Limb (tissue), 2 donors: ENCODE data around the gene SDF4.
"Not testable (repeated sequence)": the region's sequence is repeated elsewhere in the genome, so short reads cannot be mapped to it uniquely, and the experiment has no call there.

Experiments used
- DNase-seq, 2 donors: peaks; one replicate each; pipeline ENCODE4 v3.0.0-alpha.2; 2016; ENCODE audit errors: extremely low spot score in 2 of 2

The SDF4 gene

DNA sequence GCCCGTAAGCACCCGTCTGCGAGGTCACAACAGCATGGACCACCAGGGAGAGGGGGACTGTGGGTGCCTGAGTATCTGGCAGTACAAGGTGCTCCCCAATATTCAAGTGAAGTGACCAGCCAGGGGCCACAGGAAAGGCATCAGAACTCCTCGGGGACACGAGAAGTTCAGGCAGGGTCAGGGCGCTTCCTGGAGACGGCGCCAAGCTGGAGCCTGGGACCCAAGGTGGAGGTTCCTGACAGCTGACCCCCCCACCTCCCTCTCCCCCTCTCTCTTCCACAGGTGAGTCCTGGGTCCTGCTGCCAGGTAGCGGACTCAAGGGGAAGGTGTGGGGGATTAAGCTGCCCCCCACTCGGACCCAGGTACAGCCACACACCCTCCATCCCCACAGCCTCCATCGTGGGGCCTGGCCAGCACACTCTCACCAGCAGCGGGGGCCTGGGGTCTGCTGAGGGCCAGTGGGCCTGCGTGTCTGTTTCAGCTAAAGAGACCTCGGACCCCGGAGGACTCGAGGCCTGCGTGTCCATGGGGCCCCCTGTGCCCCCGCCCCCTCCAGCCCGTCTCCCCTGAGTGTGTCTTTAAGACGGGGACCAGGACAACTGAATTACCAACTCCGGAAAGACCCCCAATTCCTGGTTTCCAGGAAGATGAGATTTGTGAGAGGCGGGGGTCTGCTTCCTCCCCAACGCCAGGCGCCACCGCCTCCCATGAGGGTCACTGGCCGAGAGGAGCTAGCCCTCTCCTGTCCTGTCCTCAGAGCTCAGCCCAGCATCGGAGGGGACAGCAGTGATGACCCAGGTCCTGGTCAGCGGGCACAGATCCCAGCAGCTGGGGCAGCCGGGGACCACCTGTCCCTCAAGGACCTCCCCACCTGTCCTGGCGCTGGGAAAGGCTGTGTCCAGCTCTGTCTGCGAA is 31.6 kb downstream of the SDF4 start:
- peak in 1 of 2 donors; percentile 37 for DNase-seq

DNA sequence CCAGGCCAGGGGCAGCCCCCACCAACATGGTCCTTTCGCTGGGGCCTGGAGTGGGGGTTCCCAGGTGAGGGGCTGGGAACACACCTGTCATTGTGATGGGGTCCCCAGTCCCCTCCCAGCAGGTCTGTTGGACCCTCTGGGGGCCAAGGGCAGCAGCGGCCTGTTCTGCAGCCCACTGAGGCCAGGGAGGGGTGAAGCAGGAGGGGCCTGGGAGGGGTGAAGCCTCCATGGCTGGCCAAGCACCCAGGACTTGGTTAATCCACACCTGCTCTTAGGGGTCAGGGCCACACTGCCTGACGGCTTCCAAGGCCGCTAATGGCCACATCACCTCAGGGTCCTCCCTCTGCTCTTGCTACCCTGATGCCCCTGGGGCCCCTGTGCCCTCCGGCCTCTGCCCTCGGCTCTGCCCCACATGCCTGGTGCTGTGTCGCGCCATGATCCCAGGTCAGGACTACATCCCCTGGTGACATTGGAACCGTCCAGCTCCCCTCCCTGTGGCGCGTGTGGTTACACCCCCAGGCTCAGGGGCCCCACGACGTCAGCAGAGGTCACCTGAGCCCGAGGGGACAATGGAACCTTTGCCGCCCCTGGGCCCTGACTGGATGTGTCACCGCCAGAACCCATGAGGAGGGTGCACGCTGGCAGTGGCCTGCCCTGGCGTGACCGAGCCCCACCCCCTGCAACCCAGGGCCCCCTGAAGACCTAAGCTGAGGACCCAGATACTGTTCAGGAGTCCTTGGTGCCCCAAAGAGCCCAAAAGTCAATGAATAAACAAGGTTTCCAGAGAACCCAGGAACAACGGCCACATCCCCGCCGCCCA is 32.5 kb downstream of the SDF4 start:
- peak in 1 of 2 donors; percentile 25 for DNase-seq

DNA sequence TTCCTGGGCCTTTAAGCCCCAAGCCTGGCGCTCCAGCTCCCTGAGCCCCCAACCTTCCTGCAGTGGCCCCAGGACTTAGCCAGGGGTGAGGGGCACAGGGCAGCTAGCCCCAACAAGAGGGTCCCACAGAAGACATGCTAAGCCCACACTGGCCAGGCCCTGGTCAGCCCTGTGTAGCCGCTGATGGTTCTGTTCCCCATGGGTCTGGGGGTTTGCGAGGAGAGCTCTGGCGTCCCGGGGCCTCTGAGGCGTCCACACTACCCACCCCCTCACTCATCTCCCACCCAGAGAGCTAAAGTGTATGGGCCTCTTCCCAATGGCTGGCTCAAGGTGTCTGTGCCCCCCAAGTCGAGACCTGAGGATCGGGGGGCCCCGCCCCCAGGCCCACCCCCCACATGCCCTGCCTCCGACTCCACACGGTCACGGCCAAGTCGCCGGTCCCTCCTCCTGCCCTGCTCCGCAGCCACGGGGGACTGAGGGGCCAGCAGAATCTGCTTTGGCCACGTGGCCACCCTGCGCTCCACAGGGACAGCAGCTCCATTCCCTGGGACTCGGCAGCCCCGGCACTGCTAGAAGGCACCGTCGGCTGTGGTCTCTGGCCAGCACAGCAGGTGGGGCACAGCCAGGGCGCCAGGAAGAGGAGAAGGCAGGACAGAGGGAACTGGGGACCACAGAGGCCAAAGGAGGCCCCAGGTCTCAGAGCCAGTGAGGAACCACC is 33.2 kb downstream of the SDF4 start:
- peak in 1 of 2 donors; percentile 23 for DNase-seq

DNA sequence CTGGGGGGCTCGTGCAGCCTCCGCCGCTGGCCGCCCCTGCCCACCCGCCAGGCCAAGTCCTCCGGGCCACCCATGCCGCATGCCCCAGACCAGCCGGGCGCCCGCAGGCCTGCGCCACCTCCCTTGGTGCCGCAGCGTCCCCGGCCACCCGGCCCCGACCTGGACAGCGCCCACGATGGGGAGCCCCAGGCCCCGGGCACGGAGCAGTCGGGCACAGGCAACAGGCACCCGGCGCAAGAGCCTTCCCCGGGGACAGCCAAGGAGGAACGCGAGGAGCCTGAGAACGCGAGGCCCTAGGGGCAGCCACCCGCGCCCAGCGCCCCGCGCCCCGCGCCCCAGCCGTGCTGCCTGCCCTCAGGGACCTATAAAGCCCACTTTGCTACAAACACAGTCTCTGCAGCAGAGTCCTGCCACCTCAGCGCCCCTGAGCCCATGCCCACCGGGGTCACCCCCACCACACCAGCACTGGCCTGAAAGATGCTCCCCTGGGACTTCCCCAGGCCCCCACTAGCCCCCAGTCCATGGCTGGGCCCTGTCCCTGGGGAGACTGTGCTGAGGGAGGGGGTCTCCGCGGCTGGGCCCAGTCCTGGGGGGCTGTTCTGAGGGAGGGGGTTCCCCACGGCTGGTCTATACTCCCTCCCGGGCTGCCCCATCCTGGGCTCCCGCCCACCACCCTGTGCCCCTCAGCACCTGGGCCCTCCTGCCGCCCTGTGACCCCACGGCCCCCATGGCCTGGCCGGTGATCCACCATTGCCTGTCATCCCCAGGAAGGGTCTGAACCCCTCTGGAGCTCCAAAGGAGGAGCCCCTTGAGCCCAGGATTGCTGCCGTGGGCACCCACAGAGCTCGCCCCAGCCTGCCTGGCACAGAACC is 34.0 kb downstream of the SDF4 start:
- peak in 1 of 2 donors; percentile 26 for DNase-seq

DNA sequence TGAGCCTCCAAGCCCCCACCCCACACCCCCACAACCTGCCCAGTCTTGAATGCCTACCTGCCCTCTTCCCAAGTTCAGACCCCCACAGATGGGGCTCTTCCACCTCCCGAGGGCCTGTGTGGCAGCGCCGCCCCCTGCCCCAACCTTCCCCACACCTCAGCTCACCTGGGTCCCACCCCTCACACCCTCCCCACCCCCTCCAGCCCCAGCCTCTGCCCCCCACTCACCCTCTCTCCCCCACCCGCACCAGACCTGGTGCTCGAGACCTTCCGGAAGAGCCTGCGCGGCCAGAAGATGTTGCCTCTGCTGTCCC is 34.7 kb downstream of the SDF4 start:
- no peak for DNase-seq

DNA sequence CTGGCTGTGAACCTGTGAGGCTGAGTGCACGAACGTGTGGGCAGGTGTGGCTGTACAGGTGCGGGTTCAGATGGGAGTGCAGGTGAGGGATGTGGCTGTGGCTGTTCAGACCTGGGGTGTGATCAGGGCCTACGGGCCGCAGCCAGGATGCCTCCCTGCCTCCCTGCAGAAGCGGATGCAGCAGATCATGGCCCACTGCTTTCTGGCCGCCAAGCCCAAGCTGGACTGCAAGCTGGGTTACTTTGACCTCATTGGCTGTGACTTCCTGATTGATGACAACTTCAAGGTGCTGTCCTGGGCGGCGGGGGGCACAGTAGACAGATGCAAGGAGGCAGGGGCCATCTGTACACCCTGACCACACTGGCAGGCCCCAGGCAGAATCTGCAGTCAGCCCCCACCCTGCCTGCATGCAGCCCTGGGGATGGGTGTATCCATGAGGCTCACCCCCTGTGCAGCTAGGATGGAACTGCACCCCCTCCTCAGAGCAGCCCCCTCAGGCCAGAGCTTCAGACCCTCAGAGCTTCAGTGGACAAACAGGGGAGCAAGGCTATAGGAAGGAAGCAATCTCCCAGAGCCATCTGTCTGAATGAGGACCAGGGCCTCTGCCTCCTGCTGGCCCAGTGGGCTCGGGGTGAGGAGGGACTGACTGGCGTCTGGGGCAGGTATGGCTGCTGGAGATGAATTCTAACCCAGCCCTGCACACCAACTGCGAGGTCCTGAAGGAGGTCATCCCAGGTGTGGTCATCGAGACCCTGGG is 35.2 kb downstream of the SDF4 start:
- DNase-seq: no peak

DNA sequence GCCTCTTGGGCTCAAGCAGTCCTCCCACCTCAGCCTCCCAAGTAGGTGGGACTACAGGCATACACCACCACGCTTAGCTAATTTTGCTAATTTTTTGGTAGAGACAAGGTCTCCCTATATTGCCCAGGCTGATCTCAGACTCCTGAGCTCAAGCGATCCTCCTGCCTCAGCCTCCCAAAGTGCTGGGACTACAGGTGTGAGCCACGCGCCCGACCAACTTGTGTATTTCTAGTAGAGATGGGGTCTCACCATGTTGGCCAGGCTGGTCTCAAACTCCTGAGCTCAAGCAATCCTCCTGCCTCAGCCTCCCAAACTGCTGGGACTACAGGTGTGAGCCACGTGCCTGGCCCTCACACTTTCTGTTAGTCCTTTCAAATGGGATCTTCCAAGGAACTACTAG is 36.1 kb downstream of the SDF4 start:
- not testable (repeated sequence) for DNase-seq

DNA sequence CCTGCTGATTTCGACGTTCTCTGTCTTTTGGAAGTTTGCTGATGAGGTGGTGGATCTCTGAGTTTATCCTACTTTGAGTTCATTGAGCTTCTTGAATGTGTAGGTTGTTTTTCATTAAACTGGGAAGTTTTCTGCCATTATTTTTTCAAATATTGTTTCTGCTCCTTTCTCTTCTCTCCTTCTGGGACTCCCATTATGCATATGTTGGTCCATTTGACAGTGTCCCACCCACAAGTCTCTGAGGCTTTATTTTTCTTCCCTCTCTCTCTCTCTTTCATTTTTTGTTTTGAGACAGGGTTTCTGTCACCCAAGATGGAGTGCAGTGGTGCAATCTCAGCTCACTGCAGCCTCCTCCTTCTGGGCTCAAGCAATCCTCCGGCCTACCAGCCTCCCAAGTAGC is 37.1 kb downstream of the SDF4 start:
- DNase-seq: no peak

DNA sequence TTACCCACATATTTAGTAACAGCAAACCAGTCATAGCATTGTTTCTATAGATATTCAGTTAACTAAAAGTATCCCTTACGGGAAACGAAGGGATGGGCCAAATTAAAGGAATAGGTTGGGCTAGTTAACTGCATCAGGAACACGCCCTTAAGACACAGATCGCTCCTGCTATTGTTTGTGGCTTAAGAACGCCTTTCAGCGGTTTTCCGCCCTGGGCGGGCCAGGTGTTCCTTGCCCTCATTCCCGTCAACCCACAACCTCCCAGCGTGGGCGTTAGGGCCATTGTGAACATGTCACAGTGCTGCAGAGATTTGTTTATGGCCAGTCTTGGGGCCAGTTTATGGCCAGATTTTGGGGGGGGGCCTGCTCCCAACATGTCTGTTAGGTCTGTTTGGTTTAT is 40.1 kb downstream of the SDF4 start:
- DNase-seq: no peak

DNA sequence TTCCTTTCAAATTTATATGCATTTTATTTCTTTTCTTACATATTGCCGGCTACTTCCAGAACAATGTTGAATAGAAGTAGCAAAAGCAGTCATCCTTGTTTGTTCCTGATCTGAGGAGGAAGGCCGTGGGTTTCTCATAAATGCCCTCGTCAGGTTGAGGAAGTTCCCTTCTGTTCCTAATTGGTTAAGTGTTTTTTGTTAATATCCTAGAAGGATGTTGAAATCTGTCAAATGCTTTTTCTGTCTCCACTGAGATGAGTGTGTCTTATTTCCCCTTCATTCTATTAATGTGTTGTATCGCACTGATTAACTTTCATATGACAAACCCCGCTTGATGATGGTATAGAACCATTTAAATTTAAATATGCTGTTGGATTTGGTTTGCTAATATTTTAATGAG is 42.7 kb downstream of the SDF4 start:
- DNase-seq: no peak

DNA sequence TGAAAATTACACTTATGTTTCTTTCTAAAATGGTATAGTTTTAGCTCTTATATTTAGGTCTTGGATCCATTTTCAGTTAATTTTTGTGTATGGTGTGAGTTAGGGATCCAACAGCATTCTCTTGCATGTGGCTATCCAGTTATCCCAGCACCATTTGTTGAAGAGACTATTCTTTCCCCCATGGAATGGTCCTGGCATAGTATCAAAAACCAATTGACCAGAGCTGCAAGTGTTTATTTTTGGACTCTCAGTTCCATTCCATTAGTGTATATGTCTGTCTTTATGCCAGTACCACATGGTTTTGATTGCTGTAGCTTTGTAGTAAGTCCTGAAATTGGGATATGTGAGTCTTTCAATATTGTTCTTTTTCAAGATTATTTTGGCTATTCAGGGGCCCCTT is 43.9 kb downstream of the SDF4 start:
- DNase-seq: no peak

DNA sequence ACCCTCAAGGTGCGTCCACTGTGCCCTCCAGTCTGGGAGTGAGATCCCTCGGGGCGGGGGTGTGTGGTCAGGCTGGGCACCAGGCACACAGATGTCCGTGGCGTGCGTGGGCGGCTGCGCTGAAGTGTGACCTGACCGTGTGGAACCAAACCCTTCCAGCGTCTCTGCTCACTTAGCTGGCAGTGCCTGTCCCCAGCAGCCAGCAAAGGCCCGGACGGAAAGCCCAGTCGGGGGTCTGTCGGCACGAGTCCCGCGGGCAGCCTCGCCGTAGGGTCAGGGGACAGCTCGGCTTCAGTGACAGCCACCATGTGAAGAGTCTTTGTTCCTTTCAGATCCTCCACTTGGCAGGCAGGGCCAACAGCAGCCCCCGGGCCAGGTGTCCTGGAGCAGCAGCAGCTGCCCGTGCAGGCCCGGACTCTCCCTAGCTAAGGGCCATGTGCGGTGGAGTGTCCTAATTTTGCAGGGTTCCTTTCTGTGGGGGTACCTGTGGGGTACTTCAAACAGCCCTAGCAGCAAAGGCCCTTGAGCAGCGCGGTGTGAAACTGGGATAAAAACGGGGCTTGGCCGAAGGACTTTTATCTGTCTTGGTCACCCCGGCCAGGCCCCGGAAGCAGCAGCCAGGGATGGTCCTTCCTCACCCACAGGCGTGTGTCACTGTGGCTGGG is 46.6 kb downstream of the SDF4 start:
- DNase-seq: peak in 1 of 2 donors; percentile 29

DNA sequence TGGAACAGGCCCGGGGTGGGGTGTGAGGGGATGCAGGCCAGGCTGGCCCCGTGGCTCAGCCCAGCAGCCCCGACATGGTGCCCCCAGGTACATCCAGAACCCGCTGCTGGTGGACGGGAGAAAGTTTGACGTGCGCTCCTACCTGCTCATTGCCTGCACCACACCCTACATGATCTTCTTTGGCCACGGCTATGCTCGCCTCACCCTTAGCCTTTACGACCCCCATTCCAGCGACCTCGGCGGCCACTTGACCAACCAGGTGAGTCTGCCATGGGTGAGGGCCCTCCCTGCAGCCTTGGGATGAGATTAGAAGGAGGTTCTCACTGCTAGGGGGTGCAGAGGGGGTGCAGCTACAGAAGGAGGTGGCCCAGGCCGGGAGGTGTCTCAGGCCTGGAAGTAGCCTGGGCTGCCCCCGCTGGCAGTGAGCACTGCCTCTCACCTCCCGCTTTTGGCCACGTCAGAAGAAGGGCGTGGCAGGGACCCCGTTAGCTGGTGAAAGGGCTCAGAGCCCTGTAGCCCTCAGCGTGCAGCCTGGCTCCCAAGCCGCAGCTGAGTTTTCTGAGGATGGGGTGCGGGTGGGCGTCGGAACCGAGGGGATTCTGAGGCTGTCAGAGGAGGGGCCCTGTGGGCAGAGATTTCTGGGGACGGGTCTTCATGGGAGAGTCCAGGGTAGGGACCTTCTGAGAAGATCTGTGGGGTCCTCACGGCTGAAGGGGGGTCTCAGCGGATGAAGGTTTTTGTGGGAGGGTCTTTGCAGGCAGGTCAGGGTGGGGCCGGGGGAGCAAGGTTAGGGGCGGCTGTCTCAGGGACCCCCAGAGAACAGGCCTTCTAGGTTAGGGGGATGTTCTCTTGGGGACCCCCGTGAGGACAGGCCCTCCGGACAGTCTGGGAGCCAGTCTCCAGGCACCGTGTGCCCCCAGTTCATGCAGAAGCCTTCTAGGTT is 47.7 kb downstream of the SDF4 start:
- DNase-seq: no peak

DNA sequence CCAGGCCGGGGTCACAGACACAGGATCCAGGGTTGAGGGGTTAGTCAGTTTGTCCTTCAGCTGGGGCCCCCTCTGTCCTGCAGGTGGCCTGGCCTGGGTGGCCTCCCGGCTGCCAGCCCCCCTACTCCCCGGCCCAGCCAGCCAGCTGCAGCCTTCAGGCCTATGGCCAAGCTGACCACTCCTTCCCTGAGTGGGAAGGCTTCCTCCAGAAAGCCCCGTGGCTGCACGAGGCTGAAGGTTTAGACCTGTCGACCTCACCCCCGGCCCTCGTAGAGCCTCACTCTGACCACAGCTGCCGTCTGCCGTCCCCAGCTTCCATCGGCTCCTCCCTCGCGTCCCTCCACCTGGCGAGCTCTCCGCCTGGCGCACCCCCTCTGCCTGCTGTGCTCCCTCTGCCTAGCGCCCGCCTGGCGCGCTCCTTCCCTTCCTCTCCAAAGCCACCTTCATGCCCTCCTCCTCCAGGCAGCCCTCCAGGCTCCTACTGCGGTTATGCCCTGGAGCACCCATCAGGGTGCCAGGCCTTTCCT is 48.5 kb downstream of the SDF4 start:
- peak in 1 of 2 donors; percentile 20 for DNase-seq

DNA sequence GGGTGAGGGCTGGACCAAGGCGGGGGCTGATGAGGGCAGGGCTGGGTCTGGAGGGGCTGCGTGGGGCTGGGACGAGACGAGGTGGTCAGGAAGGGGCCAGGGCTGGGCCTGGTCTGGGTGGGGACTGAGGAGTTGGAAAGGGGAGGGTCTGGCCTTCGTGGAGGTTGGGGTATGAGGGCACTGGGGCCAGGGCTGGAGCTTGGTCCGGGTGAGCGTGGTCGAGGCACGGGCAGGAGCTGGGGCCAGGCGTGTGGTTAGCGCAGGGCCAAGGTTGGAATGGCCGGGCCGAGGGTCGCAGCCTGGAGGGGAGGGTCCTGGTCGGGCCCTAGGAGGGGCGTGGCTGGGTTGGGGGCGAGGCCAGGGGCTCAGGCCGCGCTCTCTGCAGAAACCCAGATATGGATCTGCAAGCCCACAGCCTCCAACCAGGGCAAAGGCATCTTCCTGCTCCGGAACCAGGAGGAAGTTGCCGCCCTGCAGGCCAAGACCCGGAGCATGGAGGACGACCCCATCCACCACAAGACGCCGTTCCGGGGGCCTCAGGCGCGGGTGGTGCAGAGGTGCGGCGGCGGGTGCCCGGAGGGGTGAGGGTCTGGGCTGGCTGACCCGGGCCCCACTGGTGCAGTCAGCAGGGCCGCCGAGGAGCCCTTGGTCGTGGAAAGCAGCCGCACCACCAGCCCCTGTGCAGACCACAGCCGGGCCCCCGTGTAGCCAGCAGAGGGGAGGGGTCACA is 49.1 kb downstream of the SDF4 start:
- DNase-seq: no peak

DNA sequence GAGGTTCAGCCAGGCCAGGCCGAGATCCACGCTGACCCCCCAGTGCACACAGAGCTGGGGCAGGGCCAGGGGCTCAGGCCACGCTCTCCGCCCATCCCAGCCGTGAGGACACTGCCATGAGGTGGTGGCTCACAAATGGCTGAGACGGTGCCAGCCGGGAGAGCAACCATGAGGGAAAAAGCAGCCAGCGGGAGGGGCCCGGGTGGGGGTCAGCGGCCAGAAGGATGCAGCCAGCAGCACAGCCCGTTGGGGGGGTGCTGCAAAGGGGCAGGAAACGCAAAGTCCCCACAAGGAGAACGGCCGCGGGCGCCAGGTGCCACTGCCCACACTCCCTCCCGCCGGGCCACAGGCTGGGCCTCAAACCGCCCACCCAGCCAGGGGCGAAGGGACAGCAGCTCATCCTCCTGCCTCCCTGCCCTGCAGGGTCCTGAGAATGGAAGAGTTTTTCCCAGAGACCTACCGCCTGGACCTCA is 49.8 kb downstream of the SDF4 start:
- peak in 1 of 2 donors; percentile 25 for DNase-seq

DNA sequence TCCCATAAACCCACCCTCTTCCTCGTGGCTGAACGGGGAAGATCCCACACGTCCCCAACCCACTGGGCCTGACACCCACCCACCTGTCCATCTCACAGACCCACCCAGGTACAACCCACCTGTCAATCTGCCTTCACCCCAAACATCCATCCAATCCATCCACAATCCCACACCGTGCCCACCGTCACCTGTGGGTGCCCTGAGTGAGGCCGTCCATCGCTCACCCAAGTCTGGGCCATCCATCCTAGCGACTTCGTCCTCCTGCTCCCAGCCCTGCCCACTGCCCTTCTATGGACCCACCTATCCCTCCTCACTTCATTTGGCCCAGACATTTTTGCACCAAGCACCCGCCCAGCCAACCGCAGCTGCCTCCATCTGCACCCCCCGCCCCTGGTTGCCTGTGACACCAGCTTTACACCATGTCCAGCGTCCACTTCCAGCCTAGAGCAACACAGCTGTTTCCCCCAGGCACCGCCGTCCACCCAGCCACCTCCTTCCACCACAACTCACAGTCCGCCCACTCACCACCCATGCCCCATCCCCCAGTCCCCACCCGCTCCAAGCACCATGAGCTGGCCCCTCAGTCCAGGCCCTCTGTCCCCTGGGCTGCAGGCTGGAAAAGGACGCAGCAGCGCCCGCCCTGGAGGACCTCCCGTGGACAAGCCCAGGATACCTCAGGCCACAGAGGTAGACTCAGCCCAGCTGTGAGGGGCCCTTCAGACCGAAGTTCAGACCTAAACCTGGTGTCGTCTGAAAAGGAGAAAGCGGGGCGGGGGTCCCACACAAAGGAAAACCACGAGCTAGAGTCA is 50.5 kb downstream of the SDF4 start:
- peak in 1 of 2 donors; percentile 22 for DNase-seq
